Subcutaneous adipose tissue (tissue), 4 donors: ENCODE measurements around the gene GCNT2. TPM values are rescaled to one million over a fixed set of nuclear protein-coding genes. Genes with fewer than 3 reads are reported as not detected.

ENCODE experiments used
- total RNA-seq, 4 donors: library from RNA; depleted of rRNA; stranded (reverse); fragments of >200 nt; gene quantifications; one replicate each; pipeline ENCODE4 v1.1.0, GENCODE V29; 2016
- TF ChIP-seq, protein P1 (sequence below): fragments of 450-650 bp; IDR thresholded peaks from one replicate; pipeline ENCODE4 v1.5.1; 2016; ENCODE audit warnings: low read depth, mild to moderate bottlenecking, control low read depth, antibody characterized with exemption, moderate library complexity

The GCNT2 gene
- total RNA-seq, 4 donors from 2014 or later = 0.57 to 8.5 (median 5.6) TPM

DNA sequence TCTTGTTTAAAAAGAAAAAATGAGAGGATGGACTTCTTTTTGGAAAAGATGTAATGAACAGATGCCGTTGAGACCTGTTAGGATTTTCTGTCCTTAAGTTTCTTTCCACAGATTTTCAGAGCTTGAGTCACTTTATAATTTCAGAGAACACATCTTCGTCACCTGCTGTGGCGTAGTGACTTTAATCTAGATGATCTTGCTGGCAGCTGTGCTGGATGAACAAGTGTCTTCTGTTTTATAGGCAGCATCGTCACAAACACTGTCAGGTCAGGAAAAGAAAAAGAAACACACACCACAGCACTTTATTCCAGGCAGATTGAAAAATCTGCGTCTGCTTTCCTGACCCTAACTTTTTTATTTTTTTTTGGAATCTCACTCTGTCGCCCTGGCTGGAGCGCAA lies 35.7 kb upstream of the GCNT2 start:
- TF ChIP-seq, protein P1, sequence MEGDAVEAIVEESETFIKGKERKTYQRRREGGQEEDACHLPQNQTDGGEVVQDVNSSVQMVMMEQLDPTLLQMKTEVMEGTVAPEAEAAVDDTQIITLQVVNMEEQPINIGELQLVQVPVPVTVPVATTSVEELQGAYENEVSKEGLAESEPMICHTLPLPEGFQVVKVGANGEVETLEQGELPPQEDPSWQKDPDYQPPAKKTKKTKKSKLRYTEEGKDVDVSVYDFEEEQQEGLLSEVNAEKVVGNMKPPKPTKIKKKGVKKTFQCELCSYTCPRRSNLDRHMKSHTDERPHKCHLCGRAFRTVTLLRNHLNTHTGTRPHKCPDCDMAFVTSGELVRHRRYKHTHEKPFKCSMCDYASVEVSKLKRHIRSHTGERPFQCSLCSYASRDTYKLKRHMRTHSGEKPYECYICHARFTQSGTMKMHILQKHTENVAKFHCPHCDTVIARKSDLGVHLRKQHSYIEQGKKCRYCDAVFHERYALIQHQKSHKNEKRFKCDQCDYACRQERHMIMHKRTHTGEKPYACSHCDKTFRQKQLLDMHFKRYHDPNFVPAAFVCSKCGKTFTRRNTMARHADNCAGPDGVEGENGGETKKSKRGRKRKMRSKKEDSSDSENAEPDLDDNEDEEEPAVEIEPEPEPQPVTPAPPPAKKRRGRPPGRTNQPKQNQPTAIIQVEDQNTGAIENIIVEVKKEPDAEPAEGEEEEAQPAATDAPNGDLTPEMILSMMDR = no peak

GRCh38 chr6:10486215-10486614 lies 34.9 kb upstream of the GCNT2 start:
- TF ChIP-seq, protein P1 = no peak

GRCh38 chr6:10487668-10488327 lies 33.4 kb upstream of the GCNT2 start:
- TF ChIP-seq, protein P1 = no peak

DNA sequence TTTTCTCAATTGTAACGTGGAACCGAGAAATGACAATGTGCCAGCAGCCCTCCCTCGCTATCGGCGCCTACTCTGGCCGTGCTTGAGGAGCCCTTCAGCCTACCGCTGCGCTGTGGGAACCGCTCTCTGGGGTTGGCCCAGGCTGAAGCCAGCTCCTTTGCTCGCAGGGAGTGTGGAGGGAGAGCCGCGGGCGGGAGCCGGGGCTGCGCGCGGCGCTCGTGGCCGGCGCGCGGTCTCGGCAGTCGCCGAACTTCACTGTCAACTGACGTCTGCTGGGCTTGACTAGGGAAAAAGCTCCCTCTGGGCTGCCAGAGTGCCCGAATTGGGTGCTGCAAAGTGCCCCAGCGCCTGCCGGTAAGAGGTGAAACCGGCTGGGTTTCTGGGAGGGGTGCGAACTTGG lies 29.7 kb upstream of the GCNT2 start:
- TF ChIP-seq, protein P1 = no peak

- TF ChIP-seq, protein P1 = no peak
Measured at GRCh38 chr6:10495029-10495428, 26.1 kb upstream of the GCNT2 start.

GRCh38 chr6:10505529-10505928 lies 15.6 kb upstream of the GCNT2 start:
- TF ChIP-seq, protein P1 = no peak

- TF ChIP-seq, protein P1 = no peak
Measured at GRCh38 chr6:10507298-10507697, 13.9 kb upstream of the GCNT2 start.
